SU-DHL-6 (cell line): ENCODE results near the gene ZNF609.

Source experiments
- H2AFZ ChIP-seq: fragments of 200-600 bp; sonication (generic); 2 replicates; pipeline ENCODE4 v1.6.1; 2014; ENCODE audit warnings: low read depth, mild to moderate bottlenecking, moderate library complexity, mixed read lengths, antibody characterized with exemption, low read length; ENCODE audit not compliant: severe bottlenecking
- H3F3A ChIP-seq: fragments of 200-600 bp; shearing (Covaris generic); 2 replicates; pipeline ENCODE4 v1.6.0; 2016; ENCODE audit warnings: antibody characterized with exemption, mild to moderate bottlenecking; ENCODE audit not compliant: insufficient read depth
- H3K27ac ChIP-seq: fragments of 200-600 bp; sonication (generic); 2 replicates; pipeline ENCODE4 v1.5.1; 2016; ENCODE audit warnings: low read depth, mild to moderate bottlenecking, low read length, moderate library complexity, mixed read lengths
- H3K27me3 ChIP-seq: fragments of 200-600 bp; sonication (generic), shearing (Covaris generic); 2 replicates; pipeline ENCODE4 v1.6.0; 2014; ENCODE audit warnings: mild to moderate bottlenecking, low read length
- H3K36me3 ChIP-seq: fragments of 200-600 bp; sonication (generic); 2 replicates; pipeline ENCODE4 v1.6.1; 2014; ENCODE audit warnings: mild to moderate bottlenecking, low read length, mixed read lengths
- H3K4me2 ChIP-seq: fragments of 300-600, 200-600 bp; shearing (Covaris generic), sonication (generic); 2 replicates; pipeline ENCODE4 v1.6.0; 2014; ENCODE audit warnings: low read length, low read depth, mild to moderate bottlenecking; ENCODE audit not compliant: poor library complexity, severe bottlenecking
- H3K4me3 ChIP-seq: fragments of 200-600 bp; sonication (generic); 2 replicates; pipeline ENCODE4 v1.5.1; 2014; ENCODE audit warnings: antibody characterized with exemption, low read length, mild to moderate bottlenecking, mixed read lengths; ENCODE audit not compliant: insufficient read depth, poor library complexity, severe bottlenecking
- H3K79me2 ChIP-seq: fragments of 200-600 bp; sonication (generic); 2 replicates; pipeline ENCODE4 v1.6.1; 2014; ENCODE audit warnings: mild to moderate bottlenecking, low read length, moderate library complexity; ENCODE audit not compliant: insufficient read depth
- H3K9ac ChIP-seq: fragments of 200-600 bp; sonication (generic); 2 replicates; pipeline ENCODE4 v1.7.0; 2014; ENCODE audit warnings: mild to moderate bottlenecking, low read length
- H3K9me2 ChIP-seq: fragments of 200-600 bp; sonication (generic); replicated peaks from 2 replicates; pipeline ENCODE4 v1.6.1; 2014; ENCODE audit warnings: low read length; ENCODE audit not compliant: insufficient read depth
- H3K9me3 ChIP-seq: fragments of 200-600 bp; sonication (generic); 2 replicates; pipeline ENCODE4 v1.6.1; 2014; ENCODE audit warnings: low read length, mixed read lengths; ENCODE audit not compliant: insufficient read depth
- H4K20me1 ChIP-seq: fragments of 200-600 bp; sonication (generic); 2 replicates; pipeline ENCODE4 v1.6.1; 2014; ENCODE audit warnings: low read depth, mild to moderate bottlenecking, antibody characterized with exemption, low read length, moderate library complexity, mixed read lengths
- CTCF ChIP-seq: fragments of 200-600 bp; sonication (generic); IDR thresholded peaks from one replicate; pipeline ENCODE4 v1.5.1; 2017; ENCODE audit warnings: antibody characterized with exemption, mild to moderate bottlenecking, low read length, moderate library complexity; ENCODE audit not compliant: insufficient read depth, poor library complexity, severe bottlenecking
- EZH2phosphoT487 ChIP-seq: fragments of 200-600 bp; sonication (generic), shearing (Covaris generic); conservative IDR thresholded peaks from 2 replicates; pipeline ENCODE4 v1.6.1; 2018; ENCODE audit warnings: mild to moderate bottlenecking, antibody characterized with exemption, low read length, moderate library complexity, mixed read lengths

ZNF609 gene

GRCh38 chr15:64650552-64650951 is 190.2 kb downstream of the ZNF609 start:
- Histone ChIP-seq H3F3A (peaks cover 23% of the 10 kb centered on the region; the same call in 1 of the 2 replicates), H3K9me2 (no peaks in the 10 kb centered on the region), H3K4me3 (no peak overlapping the region), H3K4me2 (peak overlapping the region; percentile 56), H3K9ac (no peak overlapping the region), H3K9me3 (no peaks in the 10 kb centered on the region), H3K36me3 (no peaks in the 10 kb centered on the region), H3K79me2 (peaks cover 6% of the 10 kb centered on the region; the same call in 1 of the 2 replicates), H4K20me1 (no peaks in the 10 kb centered on the region), H3K27me3 (no peaks in the 10 kb centered on the region), H2AFZ (no peak overlapping the region), H3K27ac (peak overlapping the region; percentile 56)
- no peak for TF ChIP-seq EZH2phosphoT487
- TF ChIP-seq CTCF = no peak

- Histone ChIP-seq H3K27me3 (no peaks in the 10 kb centered on the region), H3K9me2 (no peaks in the 10 kb centered on the region), H3K79me2 (peaks cover 6% of the 10 kb centered on the region; the same call in 1 of the 2 replicates), H3K27ac (peak overlapping the region; percentile 56), H3K4me2 (peak overlapping the region; percentile 56), H3K4me3 (no peak overlapping the region), H3K36me3 (no peaks in the 10 kb centered on the region), H3K9ac (peak overlapping the region; percentile 10; the same call in 1 of the 2 replicates), H3K9me3 (no peaks in the 10 kb centered on the region), H4K20me1 (no peaks in the 10 kb centered on the region), H2AFZ (no peak overlapping the region), H3F3A (peaks cover 23% of the 10 kb centered on the region; the same call in 1 of the 2 replicates)
- TF ChIP-seq CTCF = no peak
- TF ChIP-seq EZH2phosphoT487 = no peak
Observed at GRCh38 chr15:64651601-64652191, 191.3 kb downstream of the ZNF609 start.

GRCh38 chr15:64653757-64654156 is 193.4 kb downstream of the ZNF609 start:
- no peaks in the 10 kb centered on the region for H3K27me3 ChIP-seq
- no peaks in the 10 kb centered on the region for H3K9me2 ChIP-seq
- H3K36me3 ChIP-seq = no peaks in the 10 kb centered on the region
- H3K79me2 ChIP-seq = peaks cover 6% of the 10 kb centered on the region; the same call in 1 of the 2 replicates
- TF ChIP-seq EZH2phosphoT487 (no peak), CTCF (peak; percentile 21)
- H2AFZ ChIP-seq = no peak overlapping the region
- no peak overlapping the region for H3K27ac ChIP-seq
- no peaks in the 10 kb centered on the region for H3K9me3 ChIP-seq
- no peak overlapping the region for H3K9ac ChIP-seq
- no peak overlapping the region for H3K4me2 ChIP-seq
- H3F3A ChIP-seq = peaks cover 22% of the 10 kb centered on the region; the same call in 1 of the 2 replicates
- no peak overlapping the region for H3K4me3 ChIP-seq
- no peaks in the 10 kb centered on the region for H4K20me1 ChIP-seq
